Measurements from ENCODE around the gene ADAMTS3. TPM values are rescaled to one million over a fixed set of nuclear protein-coding genes. Genes with fewer than 3 reads are reported as not detected.
"Not testable (repeated sequence)": the region's sequence is repeated elsewhere in the genome, so short reads cannot be mapped to it uniquely, and the experiment has no call there.

ADAMTS3 gene
- total RNA-seq, 1 donor from 2014 or later = 2.4 TPM

DNA sequence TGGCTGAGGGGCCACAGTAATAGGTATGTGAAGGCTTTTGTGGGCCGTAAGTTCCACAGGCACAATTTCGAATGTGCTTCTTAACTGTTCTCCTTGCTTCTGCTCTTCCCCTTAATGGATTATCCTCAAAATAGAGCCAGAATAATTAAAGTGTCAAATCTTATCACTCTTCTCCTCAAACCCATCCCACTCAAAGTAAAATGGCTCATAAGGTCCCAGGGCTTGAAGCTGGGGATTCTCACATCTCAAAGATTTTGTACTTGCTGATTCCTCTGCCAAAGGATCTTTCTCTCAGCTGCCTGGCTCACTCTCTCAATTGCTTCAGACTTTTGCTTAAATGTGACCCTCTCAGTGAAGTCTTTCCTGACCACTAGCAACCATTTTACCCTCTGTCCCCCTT, 16.6 kb downstream of the ADAMTS3 start:
- DNase-seq = no peak

DNA sequence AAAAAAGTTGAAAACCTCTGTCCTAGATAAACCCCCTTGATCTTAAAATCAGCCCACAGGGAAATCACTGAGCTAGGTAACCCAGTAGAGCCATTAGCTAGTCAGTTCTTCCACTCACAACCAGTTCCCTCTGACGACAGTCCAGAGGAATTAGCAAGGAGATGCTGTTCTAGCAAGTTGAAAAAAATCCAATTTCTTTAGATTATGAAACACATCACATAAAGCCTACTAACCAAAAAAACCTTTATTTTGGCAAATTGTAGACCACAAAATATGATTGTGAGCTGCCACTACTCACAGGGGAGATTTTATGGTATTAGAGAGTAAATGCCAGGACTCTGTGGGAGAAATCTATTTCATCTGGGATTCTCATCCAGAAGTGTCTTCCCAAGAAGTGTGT, 22.6 kb downstream of the ADAMTS3 start:
- DNase-seq = no peak

DNA sequence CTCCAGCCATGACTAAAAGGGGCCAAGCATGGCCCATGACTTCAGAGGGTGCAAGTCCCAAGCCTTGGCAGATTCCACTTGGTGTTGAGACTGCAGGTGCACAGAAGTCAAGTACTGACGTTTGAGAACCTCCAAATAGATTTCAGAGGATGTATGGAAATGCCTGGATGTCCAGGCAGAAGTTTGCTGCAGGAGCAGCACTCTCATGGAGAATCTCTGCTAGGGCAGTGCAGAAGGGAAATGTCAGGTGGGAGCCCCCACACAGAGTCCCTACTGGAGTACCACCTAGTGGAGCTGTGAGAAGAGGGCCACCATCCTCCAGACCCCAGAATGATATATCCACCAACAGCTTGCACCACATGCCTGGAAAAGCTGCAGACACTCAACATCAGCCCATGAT, 28.3 kb downstream of the ADAMTS3 start:
- not testable (repeated sequence) for DNase-seq

GRCh38 chr4:72538006-72538405, 31.0 kb downstream of the ADAMTS3 start:
- DNase-seq = no peak

DNA sequence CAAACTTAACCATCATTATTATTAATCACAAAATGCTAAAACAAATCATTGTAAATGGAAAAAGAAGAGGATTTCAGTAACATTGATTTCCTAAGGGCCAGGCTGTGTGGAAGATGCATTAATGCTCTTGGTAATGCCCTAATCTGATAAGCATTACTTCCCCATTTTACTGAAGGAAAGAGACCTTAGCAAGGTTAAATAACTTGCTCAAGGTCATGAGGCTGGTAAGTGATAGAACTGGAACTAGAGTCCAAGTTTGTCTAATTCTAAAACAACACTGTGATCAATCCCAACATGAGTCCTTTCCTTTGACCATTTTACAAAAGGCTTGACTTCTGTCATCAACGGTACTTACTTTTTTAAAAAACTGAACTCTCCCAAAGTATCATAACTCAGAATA, 32.6 kb downstream of the ADAMTS3 start:
- DNase-seq = no peak

GRCh38 chr4:72531768-72532290, 37.2 kb downstream of the ADAMTS3 start:
- no peak for DNase-seq

DNA sequence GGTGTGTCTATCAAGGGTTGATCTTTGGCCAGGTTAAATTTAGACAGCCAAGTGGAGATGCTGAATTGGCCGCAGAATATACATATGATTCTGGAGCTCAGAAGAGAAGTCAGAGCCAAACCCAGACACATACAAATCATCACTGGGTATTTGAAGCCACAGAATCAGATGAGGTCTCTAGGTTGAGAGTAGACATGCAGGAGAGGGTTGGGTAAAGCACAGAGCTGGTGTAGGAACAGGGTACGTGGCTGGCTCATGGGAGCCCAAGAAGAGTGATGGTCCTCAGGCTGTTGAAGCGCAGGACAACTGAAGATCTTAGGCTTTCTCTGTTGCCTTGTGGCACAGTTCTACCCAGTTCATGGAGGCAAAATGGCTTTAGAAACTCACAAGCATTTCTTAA, 37.7 kb downstream of the ADAMTS3 start:
- DNase-seq = no peak

DNA sequence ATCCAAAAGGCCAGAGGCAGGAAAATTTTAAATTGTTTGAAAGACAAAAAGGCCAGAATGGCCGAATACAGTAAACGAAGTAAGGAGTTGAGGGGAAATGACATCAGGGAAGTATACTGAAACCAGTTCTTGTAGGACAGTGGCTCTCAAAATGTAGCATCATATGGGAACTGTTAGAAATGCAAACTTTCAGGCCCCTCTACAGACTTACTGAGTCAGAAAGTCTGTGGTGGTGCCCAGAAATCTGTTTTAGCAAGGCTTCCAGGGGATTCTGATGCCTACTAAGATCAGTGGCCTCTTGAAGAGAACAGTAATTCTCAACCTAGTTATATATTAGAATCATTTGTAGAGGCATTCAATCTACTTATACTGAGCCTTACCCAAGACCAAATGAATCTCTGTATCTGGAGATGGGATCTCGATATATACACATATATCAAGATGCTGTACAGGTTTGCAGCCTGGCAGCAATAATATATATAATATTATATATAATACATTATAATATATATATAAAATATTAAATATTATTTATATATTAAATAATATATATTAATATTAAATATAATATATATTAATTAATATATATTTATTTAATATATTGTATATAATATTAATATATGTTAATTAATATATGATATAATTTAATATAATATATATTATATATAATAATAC, 39.7 kb downstream of the ADAMTS3 start:
- DNase-seq = no peak

GRCh38 chr4:72527038-72527646, 41.9 kb downstream of the ADAMTS3 start:
- no peak for DNase-seq

DNA sequence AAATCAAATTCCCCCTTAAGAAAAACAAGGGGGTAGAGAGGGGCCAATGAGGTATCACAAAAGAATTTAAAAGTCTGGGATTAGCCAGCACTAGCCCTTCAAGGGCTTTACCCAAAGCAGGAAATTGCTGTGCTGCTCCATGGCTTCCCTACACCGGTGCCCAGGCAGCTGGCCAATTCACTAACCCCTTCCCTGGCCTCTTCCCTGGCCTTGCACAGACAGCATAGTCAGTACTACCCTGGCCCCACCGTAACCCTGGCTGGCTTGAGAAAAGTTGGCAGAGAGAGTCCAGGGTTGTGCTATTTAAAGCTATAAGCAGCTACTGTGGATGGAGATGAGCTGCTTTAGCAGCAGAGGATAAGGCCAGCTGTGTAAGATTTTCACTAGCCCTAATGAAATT, 43.1 kb downstream of the ADAMTS3 start:
- DNase-seq = peak; percentile 10

GRCh38 chr4:72522440-72522839, 46.6 kb downstream of the ADAMTS3 start:
- DNase-seq = no peak

GRCh38 chr4:72513227-72513626, 55.8 kb downstream of the ADAMTS3 start:
- DNase-seq = no peak

GRCh38 chr4:72507860-72508419, 61.1 kb downstream of the ADAMTS3 start:
- DNase-seq = no peak

DNA sequence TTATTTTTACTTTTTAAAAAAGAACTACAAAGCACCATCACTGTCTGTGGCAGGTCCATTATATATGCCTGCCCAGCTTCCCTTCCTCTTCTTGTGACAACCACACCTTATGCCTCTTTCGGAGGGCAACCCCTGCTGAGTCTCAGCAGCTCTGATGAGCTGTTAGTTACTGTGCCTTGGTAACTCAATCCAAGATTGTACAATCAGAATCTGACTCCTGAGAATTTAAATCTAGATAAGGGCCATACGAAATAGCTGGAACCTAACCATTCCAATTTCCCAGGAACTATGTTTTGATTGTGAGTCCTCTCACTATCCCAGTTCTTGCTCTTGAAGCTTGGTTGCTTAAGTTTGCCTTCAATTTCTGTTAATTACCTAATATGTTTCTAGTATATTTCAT, 61.9 kb downstream of the ADAMTS3 start:
- no peak for DNase-seq

- no peak for DNase-seq
Measured at GRCh38 chr4:72505314-72505744, 63.7 kb downstream of the ADAMTS3 start.

DNA sequence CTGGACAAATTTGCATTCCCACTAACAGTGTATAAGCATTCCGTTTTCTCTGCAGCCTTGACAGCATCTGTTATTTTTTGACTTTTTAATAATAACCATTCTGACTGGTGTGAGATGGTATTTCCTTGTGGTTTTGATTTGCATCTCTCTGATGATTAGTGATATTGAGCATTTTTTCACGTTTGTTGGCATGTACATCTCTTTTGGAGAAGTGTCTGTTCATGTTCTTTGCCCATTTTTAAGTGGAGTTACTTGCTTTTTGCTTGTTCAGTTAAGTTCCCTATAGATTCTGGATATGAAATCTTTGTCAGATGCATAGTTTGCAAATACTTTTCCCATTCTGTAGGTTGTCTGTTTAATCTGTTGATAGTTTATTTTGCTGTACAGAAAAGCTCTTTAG, 68.8 kb downstream of the ADAMTS3 start:
- DNase-seq = no peak

DNA sequence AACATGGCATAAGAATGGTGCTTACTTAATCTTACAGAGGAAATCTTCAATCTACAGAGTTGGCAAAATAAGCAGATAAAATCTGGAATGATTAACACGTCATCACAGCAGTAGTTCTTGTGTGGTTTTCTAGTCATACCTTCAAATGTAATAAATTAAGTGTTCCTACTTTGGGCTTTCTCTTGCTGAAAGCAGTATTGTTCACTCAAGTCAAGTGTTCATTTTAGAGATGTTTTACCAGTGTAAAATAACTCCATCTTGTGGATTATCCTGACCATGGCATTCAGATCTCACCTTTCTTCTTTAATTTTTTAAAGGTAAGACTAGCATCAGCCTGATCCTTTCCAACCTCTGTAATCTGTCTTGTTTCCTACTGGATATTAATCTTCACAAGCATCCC, 72.9 kb downstream of the ADAMTS3 start:
- DNase-seq = no peak

GRCh38 chr4:72494156-72494555, 74.9 kb downstream of the ADAMTS3 start:
- DNase-seq = no peak

GRCh38 chr4:72489267-72489666, 79.8 kb downstream of the ADAMTS3 start:
- no peak for DNase-seq

DNA sequence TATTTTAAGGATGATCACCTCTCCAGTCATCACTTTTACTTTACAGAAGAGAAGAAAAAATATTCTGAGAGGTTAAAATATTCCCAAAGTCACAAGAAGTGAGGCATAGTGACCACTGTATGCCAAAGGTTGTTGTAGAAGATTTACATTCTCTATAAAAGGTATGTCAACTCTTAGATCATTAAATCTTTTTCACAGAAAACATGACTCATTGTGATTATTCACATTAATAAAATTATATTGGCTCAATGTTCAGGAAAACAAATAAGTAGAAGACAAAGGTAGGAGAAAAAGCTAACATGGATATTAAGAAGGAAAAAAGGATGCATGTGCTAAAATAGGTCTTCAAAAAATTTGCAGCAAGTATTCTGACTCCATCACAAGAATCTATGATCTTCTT, 82.0 kb downstream of the ADAMTS3 start:
- DNase-seq = no peak

- no peak for DNase-seq
Measured at GRCh38 chr4:72484981-72485380, 84.0 kb downstream of the ADAMTS3 start.

- DNase-seq = no peak
Measured at GRCh38 chr4:72473434-72473900, 95.6 kb downstream of the ADAMTS3 start.

DNA sequence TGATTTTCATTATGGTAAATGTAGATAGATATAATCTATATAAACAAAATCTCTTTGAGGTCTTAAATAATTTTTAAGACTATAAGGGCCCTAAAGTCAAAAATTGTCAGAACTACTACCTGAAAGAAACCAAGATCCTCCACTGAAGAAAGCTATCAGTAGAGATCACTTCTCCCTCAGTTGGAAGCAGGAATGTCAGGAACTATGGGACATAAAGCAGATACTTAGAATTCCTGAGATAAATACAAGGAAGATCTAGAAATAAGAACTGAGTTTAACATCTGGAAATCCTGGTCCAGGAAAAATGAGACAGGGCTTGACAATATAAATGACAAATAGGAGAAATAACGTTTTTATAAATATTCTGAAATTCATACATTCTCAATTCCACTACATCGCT, 97.2 kb downstream of the ADAMTS3 start:
- DNase-seq = no peak

Data from skin of body (tissue), 2 donors.